NB4 (cell line): ENCODE measurements around the gene TTYH1.

Experiments
- DNase-seq: peaks from one replicate; pipeline ENCODE4 v3.0.0; 2010; ENCODE audit warnings: low read depth
- H3K4me3 ChIP-seq: one replicate; pipeline ENCODE4 v1.5.1; 2011; ENCODE audit warnings: mild to moderate bottlenecking, low read depth, low read length, moderate library complexity
- CTCF ChIP-seq: IDR thresholded peaks from one replicate; pipeline ENCODE4 v1.5.1; 2012; ENCODE audit warnings: low read depth, low read length
- MYC ChIP-seq: IDR thresholded peaks from 2 replicates; pipeline ENCODE4 v1.6.1; 2011; ENCODE audit warnings: low read depth, low read length
- POLR2A ChIP-seq: IDR thresholded peaks from 2 replicates; pipeline ENCODE4 v1.6.1; 2011; ENCODE audit warnings: mild to moderate bottlenecking; ENCODE audit not compliant: insufficient read length; ENCODE audit errors: extremely low read depth
- TF ChIP-seq, protein P1 (sequence below): IDR thresholded peaks from 2 replicates; pipeline ENCODE4 v1.6.1; 2011; ENCODE audit warnings: low read depth, low read length

Gene TTYH1

DNA sequence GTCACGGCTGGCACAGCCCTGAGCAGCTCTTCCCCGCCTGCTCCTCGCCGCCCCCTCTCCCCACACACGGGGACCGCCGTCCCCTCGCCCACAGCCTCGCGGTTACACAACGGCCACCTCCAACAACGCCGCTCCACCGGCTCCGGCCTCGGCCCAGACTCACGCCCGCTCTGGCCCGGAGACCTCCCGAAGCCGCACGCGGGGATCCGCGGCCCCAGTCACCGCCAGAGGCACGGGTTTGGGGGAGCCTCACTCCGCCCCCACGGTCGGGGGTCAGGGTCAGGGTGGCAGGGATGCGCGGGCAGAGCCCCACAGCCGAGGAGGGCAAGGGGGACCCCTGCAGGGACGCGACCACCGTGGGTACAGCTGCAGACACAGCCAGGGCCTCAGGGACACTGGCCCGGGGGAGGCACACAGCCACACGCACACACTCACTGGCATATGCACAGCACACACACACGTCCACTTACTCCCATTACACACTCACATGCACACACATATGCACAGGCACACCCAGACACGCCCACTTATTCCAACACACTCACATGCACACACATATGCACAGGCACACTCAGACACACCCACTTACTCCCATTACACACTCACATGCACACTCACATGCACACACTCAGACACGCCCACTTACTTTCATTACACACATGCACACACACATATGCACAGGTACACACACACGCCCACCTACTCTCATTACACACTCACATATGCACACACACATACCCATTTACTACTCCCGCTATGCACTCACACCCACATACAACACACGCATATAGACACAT, 1.6 kb downstream of the TTYH1 start:
- no peak for DNase-seq
- no peak overlapping the region for H3K4me3 ChIP-seq
- TF ChIP-seq POLR2A (no peak), MYC (no peak)

DNA sequence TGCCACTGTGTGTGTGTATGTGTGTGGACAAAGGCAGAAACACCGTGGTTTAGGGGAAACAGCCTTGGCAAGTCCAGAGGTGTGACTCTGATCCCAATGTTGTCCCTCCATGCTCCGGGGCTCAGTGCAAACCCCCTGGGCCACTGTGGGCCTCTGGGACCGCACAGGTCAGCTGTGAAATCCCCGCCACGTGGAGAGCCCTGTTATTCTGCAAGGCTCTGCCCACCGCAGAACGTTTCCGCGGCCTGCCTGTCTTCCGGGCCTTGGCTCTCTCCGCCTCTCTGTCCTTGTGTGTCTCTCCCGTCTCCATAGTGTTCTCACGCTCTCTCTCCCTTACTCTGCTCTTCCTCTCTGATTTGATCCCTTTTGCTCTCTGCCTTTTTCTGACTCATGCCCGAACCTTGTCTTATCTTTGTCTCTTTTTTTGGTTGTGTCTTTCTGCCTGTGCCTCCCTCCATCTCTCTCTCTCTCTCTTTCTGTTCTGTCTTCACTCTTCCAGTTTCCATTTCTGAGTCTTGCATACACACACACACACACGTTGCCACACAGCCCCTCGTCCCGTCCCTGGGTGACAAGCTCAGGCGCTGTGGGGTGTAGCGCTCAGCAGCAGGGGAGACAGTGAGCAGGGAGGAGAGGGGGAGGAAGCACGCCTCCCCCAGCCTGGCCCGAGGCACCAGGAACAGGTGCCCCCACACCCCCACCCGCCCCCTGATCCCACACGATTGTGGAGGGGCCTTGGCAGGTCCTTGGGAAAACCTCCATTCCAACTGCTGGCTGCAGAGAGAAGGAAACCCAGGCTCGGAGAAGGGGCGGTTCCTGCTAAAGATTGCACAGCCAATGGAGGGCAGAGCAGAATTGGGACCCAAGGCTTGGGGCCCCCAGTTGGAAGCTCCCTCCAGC, 3.0 kb downstream of the TTYH1 start:
- H3K4me3 ChIP-seq: no peak overlapping the region
- TF ChIP-seq CTCF (no peak), POLR2A (no peak), MYC (no peak)
- TF ChIP-seq, protein P1, sequence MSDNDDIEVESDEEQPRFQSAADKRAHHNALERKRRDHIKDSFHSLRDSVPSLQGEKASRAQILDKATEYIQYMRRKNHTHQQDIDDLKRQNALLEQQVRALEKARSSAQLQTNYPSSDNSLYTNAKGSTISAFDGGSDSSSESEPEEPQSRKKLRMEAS: no peak
- DNase-seq: peak; percentile 70

DNA sequence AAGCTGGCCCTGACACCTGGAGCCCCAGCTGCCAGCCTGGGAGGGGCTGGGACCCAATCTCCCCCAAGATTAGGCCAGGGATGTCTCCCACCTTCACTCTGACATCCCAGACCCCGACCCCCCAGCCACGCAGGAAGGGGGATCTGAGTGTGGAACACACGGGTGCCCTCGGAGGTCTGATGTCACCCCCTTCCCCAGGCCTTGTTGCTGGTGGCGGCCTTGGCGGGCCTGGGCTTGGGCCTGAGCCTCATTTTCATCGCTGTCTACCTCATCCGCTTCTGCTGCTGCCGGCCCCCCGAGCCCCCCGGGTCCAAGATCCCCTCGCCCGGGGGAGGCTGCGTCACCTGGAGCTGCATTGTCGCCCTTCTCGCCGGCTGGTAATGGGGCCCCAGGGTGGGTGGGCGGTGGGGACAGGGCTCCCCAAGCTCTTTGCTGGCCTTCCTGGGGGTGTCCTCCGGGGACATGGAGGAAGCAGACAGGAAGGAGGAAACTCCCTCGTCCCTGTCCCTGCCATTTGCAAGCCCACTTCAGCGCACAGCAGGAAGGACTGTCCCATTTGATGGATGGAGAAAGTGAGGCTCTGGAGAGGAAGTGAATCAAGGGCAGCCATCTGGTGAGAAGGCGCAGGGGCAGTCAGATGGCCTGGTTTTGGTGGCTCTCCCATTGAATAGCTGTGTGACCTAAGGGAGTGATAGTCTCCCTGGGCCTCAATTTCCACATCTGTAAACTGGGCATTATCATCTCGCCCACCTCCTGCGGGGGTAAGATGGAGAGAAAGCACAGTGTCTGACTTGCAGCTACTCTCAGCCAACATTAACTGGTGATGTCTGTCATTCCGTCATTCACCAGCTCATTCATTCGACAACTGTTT, 3.9 kb downstream of the TTYH1 start:
- no peak overlapping the region for H3K4me3 ChIP-seq
- TF ChIP-seq POLR2A (no peak), CTCF (no peak), MYC (no peak)
- TF ChIP-seq, protein P1: no peak
- DNase-seq: no peak

DNA sequence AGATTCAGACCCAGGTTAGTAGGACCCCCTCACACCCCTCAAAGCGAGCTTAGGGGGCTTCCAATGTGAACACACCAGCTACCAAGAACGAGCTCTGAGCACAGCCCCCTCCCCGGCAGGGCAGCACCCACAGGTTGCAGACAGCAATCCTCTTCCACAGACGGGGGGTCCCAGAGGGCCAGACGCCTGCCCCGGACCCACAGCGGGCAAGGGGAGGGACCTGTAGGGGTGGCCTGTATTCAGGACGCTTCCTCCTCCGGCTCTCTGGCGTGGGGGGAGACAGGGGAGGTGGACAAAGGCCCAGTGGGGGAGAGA, 4.8 kb downstream of the TTYH1 start:
- no peak overlapping the region for H3K4me3 ChIP-seq
- DNase-seq: no peak

GRCh38 chr19:54420383-54421168, 5.3 kb downstream of the TTYH1 start:
- DNase-seq: no peak
- no peak overlapping the region for H3K4me3 ChIP-seq

More for the DNA sequence above, 4.8 kb downstream of the TTYH1 start:
- TF ChIP-seq POLR2A: no peak
- TF ChIP-seq MYC: no peak
- no peak for TF ChIP-seq CTCF
- TF ChIP-seq, protein P1: no peak

More at GRCh38 chr19:54420383-54421168, 5.3 kb downstream of the TTYH1 start:
- TF ChIP-seq, protein P1: no peak
- TF ChIP-seq MYC (no peak), POLR2A (no peak), CTCF (no peak)
